Ovary (tissue), 9 donors: ENCODE data around the gene ANKRD44. TPM values are rescaled to one million over a fixed set of nuclear protein-coding genes. Genes with fewer than 3 reads are reported as not detected.
"Not testable (repeated sequence)": the region's sequence is repeated elsewhere in the genome, so short reads cannot be mapped to it uniquely, and the experiment has no call there.

Experiments
- DNase-seq, 5 donors: peaks; one replicate each; pipeline ENCODE4 v3.0.0-alpha.2; 2019 to 2020
- H3K27ac ChIP-seq, 2 donors: fragments of 200-600 bp; one replicate each; pipeline versions ENCODE4 v1.5.1 to v1.8.0; 2019 to 2022
- H3K27me3 ChIP-seq: fragments of 200-600 bp; one replicate; pipeline ENCODE4 v1.8.0; 2022
- H3K36me3 ChIP-seq: fragments of 200-600 bp; sonication (generic); one replicate; pipeline ENCODE4 v1.5.1; 2019
- H3K4me1 ChIP-seq: one replicate; pipeline ENCODE4 v1.8.1; 2013; ENCODE audit warnings: mild to moderate bottlenecking, moderate library complexity; ENCODE audit not compliant: insufficient read depth
- H3K4me3 ChIP-seq: fragments of 200-600 bp; sonication (generic); one replicate; pipeline ENCODE4 v1.5.1; 2017
- H3K9me3 ChIP-seq, 2 donors: fragments of 200-600 bp in 1 of 2; sonication (generic) in 1 of 2; one replicate each; pipeline versions ENCODE4 v1.5.1 to v1.8.1; 2013 to 2019; ENCODE audit warnings: mild to moderate bottlenecking in 1 of 2, moderate library complexity in 1 of 2
- EP300 ChIP-seq: sonication (generic); formaldehyde crosslinking; IDR thresholded peaks from one replicate; pipeline ENCODE4 v1.6.1; 2017; ENCODE audit warnings: antibody characterized with exemption
- POLR2A ChIP-seq: fragments of 450-650 bp; IDR thresholded peaks from one replicate; pipeline ENCODE4 v1.6.1; 2017; ENCODE audit warnings: antibody characterized with exemption, mild to moderate bottlenecking, moderate library complexity
- WGBS, 3 donors: extraction: QIAGEN DNeasy Blood & Tissue Kit in 1 of 3; methylation state at CpG; one replicate each; pipeline versions ENCODE4 v1.1.5 to v1.1.7; 2013 to 2017; 5-methylcytosine and 5-hydroxymethylcytosine counted together
- intact Hi-C, 4 donors: fragments of 100-400 bp; cut with DNase I; formaldehyde crosslinking; loops; one replicate each; pipeline versions ENCODE4 v1.11.0 to v1.15.1; 2022 to 2023
- polyA plus RNA-seq, 2 donors: library from polyadenylated mRNA; stranded (reverse); fragments of 200-250 nt in 1 of 2; fragments of 350-450 nt in 1 of 2; fragmentation: Illumina TruSeq in 1 of 2; extraction: RNeasy Lipid Tissue Mini Kit (QIAGEN cat#74804) in 1 of 2; gene quantifications; one replicate each; pipeline ENCODE4 v1.2.3, GENCODE V29; 2013 to 2014
- total RNA-seq, 7 donors: library from RNA; depleted of rRNA in 2 of 7; stranded (reverse); fragments of >200 nt in 2 of 7; fragmentation: NEBNext Ultra II Directional in 3 of 7; extraction: Animal tissue kit (Norgen Biotek cat#: 25700) in 3 of 7; gene quantifications; one replicate each; pipeline versions ENCODE4 v1.1.0 to v1.2.4, GENCODE V29; 2016 to 2023
- TF ChIP-seq, protein P1 (sequence below), 3 donors: fragments of 450-650 bp in 2 of 3; fragments of 200-600 bp in 1 of 3; IDR thresholded peaks; one replicate each; pipeline versions ENCODE4 v1.5.1 to v1.8.0; 2016 to 2022; ENCODE audit warnings: antibody characterized with exemption in 3 of 3, mild to moderate bottlenecking in 1 of 3
- donor health status: DM: no; HTN: no; CAD: no; lungs with moderate emphysema.
- donor health status: DM: no; HTN: no; CAD: no.
- donor health status: Bipolar disorder and iron deficiency.
- donor health status: DM: yes; HTN: yes; CAD: no.
- donor health status: DM: no; HTN: no; CAD: no.
- donor health status: DM: yes; HTN: yes; CAD: no.

Gene ANKRD44
- total and polyA plus RNA-seq, 9 donors, result 2.6 to 60.0 (median 11.1) TPM

- TF ChIP-seq EP300 (no peak), POLR2A (no peak)
- TF ChIP-seq, protein P1, sequence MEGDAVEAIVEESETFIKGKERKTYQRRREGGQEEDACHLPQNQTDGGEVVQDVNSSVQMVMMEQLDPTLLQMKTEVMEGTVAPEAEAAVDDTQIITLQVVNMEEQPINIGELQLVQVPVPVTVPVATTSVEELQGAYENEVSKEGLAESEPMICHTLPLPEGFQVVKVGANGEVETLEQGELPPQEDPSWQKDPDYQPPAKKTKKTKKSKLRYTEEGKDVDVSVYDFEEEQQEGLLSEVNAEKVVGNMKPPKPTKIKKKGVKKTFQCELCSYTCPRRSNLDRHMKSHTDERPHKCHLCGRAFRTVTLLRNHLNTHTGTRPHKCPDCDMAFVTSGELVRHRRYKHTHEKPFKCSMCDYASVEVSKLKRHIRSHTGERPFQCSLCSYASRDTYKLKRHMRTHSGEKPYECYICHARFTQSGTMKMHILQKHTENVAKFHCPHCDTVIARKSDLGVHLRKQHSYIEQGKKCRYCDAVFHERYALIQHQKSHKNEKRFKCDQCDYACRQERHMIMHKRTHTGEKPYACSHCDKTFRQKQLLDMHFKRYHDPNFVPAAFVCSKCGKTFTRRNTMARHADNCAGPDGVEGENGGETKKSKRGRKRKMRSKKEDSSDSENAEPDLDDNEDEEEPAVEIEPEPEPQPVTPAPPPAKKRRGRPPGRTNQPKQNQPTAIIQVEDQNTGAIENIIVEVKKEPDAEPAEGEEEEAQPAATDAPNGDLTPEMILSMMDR (IDR thresholded peaks at IDR 0.05), result no peak
- 93 to 98% (median 95%) methylated on average over 2 of the region's 2 CpGs for WGBS, 3 donors
These were observed 67.9 kb downstream of the ANKRD44 start for GRCh38 chr2:197242719-197243118.

DNA sequence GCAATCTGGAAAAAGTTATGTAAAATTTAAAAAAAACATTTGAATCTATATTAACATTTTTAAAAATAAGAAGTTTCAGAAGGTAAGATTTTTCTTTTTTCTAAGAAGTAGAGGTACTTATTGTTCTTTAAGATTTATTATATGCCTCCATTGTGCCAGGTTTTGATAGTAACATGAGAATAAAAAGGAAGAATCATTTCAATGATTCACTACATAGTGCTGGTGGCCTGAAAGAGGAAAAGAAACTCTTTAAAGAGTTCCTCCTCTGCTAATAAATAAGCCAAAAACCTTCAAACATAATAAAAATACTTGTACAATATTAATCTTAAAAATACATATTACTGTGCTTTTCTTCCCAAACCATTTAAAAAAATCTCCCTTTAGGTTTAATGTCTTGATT is 69.0 kb downstream of the ANKRD44 start:
- no peak for DNase-seq
- H3K4me3 ChIP-seq, result no peak overlapping the region
- intact Hi-C loops, result no loop called here

More at GRCh38 chr2:197242719-197243118, 67.9 kb downstream of the ANKRD44 start:
- Histone ChIP-seq H3K4me3 (no peak overlapping the region), H3K36me3 (no peaks in the 10 kb centered on the region), H3K27me3 (no peaks in the 10 kb centered on the region), H3K27ac (no peak overlapping the region), H3K9me3 (no peaks in the 10 kb centered on the region), H3K4me1 (no peaks in the 10 kb centered on the region)
- intact Hi-C loops, result no loop called here
- DNase-seq, result no peak

DNA sequence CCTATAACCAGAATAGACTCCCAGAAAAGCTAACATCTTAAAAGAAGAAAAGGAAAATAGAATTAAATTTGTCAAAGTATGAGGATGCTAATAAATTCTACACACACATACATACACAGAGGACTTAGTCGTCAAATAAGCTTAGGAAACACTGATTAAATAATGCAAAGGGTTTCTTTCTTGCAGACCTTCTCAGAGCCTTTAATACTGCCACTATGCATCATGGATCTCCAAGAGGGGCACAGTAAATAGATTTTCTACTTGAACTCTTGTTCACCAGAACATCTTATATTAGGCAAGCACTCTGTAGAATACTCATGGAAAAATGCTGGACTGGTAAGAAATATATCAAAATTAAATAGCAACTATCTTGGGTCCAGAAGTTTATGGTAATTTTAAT is 69.4 kb downstream of the ANKRD44 start:
- Histone ChIP-seq H3K4me1 (no peaks in the 10 kb centered on the region), H3K9me3 (no peaks in the 10 kb centered on the region), H3K27me3 (no peaks in the 10 kb centered on the region), H3K36me3 (no peaks in the 10 kb centered on the region), H3K27ac (no peak overlapping the region), H3K4me3 (no peak overlapping the region)
- intact Hi-C loops, result no loop called here
- 0 to 43% (median 40%) methylated on average over 1 of the region's 1 CpG for WGBS, 3 donors
- no peak for TF ChIP-seq POLR2A
- TF ChIP-seq, protein P1 (IDR thresholded peaks at IDR 0.05), result no peak
- DNase-seq, result no peak

More for the DNA sequence above, 69.0 kb downstream of the ANKRD44 start:
- H3K9me3 ChIP-seq, result no peaks in the 10 kb centered on the region
- no peaks in the 10 kb centered on the region for H3K27me3 ChIP-seq
- TF ChIP-seq EP300 (no peak), POLR2A (no peak)
- TF ChIP-seq, protein P1 (IDR thresholded peaks at IDR 0.05), result no peak
- H3K36me3 ChIP-seq, result no peaks in the 10 kb centered on the region
- H3K4me1 ChIP-seq, result no peaks in the 10 kb centered on the region
- no peak overlapping the region for H3K27ac ChIP-seq

- Histone ChIP-seq H3K4me3 (no peak overlapping the region), H3K27me3 (no peaks in the 10 kb centered on the region), H3K36me3 (no peaks in the 10 kb centered on the region), H3K27ac (no peak overlapping the region), H3K9me3 (no peaks in the 10 kb centered on the region), H3K4me1 (no peaks in the 10 kb centered on the region)
- 56 to 70% (median 57%) methylated on average over 1 of the region's 1 CpG for WGBS, 3 donors
- intact Hi-C loops, result no loop called here
- TF ChIP-seq, protein P1 (IDR thresholded peaks at IDR 0.05), result no peak
- TF ChIP-seq POLR2A (no peak), EP300 (no peak)
- DNase-seq, result no peak
These were observed 70.0 kb downstream of the ANKRD44 start for GRCh38 chr2:197240421-197241041.

DNA sequence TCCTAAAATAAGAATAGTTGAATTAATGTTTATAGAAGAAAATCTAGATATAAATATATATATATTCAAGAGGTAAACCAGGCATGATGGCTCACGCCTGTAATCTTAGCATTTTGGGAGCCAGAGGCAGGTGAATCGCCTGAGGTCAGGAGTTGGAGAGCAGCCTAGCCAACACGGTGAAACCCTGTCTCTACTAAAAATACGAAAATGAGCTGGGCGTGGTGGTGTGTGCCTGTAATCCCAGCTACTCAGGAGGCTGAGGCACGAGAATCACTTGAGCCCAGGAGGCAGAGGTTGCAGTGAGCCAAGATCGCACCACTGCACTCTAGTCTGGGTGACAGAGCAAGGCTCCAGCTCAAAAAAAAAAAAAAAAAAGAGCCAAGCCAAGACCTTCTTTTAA is 70.6 kb downstream of the ANKRD44 start:
- H3K27me3 ChIP-seq, H3K4me3 ChIP-seq, H3K36me3 ChIP-seq, H3K9me3 ChIP-seq, DNase-seq, intact Hi-C loops, H3K27ac ChIP-seq, H3K4me1 ChIP-seq: not testable (repeated sequence)
- WGBS, 3 donors, result 90 to 92% (median 91%) methylated on average over 7 of the region's 7 CpGs
